ENCODE results near the gene C9orf40.

DNA sequence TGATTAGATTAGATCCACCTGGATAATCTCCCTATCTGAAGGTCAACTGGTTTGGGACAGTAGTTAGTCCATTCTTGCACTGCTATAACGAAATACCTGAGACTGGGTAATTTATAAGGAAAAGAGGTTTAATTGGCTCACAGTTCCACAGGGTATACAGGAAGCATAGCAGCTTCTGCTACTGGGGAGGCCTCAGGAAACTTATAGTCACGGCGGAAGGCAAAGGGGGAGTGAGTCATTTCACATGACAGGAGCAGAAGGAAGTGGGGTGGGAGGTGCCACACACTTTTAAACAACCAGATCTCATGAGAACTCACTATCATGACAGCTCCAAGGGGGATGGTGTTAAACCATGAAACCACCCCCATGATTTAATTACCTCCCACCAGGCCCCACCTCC, 9.9 kb downstream of the C9orf40 start:
- TF ChIP-seq, protein P1, sequence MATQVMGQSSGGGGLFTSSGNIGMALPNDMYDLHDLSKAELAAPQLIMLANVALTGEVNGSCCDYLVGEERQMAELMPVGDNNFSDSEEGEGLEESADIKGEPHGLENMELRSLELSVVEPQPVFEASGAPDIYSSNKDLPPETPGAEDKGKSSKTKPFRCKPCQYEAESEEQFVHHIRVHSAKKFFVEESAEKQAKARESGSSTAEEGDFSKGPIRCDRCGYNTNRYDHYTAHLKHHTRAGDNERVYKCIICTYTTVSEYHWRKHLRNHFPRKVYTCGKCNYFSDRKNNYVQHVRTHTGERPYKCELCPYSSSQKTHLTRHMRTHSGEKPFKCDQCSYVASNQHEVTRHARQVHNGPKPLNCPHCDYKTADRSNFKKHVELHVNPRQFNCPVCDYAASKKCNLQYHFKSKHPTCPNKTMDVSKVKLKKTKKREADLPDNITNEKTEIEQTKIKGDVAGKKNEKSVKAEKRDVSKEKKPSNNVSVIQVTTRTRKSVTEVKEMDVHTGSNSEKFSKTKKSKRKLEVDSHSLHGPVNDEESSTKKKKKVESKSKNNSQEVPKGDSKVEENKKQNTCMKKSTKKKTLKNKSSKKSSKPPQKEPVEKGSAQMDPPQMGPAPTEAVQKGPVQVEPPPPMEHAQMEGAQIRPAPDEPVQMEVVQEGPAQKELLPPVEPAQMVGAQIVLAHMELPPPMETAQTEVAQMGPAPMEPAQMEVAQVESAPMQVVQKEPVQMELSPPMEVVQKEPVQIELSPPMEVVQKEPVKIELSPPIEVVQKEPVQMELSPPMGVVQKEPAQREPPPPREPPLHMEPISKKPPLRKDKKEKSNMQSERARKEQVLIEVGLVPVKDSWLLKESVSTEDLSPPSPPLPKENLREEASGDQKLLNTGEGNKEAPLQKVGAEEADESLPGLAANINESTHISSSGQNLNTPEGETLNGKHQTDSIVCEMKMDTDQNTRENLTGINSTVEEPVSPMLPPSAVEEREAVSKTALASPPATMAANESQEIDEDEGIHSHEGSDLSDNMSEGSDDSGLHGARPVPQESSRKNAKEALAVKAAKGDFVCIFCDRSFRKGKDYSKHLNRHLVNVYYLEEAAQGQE (IDR thresholded peaks at IDR 0.05; ENCODE audit: low read depth): no peak
- no peak for TF ChIP-seq EZH2 (IDR thresholded peaks at IDR 0.05)
- no peak for TF ChIP-seq POLR2A (IDR thresholded peaks at IDR 0.05; ENCODE audit: borderline replicate concordance, extremely low read depth, insufficient read depth, insufficient read length)
- TF ChIP-seq, protein P2, sequence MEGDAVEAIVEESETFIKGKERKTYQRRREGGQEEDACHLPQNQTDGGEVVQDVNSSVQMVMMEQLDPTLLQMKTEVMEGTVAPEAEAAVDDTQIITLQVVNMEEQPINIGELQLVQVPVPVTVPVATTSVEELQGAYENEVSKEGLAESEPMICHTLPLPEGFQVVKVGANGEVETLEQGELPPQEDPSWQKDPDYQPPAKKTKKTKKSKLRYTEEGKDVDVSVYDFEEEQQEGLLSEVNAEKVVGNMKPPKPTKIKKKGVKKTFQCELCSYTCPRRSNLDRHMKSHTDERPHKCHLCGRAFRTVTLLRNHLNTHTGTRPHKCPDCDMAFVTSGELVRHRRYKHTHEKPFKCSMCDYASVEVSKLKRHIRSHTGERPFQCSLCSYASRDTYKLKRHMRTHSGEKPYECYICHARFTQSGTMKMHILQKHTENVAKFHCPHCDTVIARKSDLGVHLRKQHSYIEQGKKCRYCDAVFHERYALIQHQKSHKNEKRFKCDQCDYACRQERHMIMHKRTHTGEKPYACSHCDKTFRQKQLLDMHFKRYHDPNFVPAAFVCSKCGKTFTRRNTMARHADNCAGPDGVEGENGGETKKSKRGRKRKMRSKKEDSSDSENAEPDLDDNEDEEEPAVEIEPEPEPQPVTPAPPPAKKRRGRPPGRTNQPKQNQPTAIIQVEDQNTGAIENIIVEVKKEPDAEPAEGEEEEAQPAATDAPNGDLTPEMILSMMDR (IDR thresholded peaks at IDR 0.05 in 2 of 3, conservative IDR thresholded peaks at IDR 0.05 in 1 of 3; ENCODE audit: borderline replicate concordance in 1 of 3, insufficient read depth in 1 of 3, low read depth in 2 of 3, low read length in 2 of 3): no peak
- no peak for TF ChIP-seq JUND (IDR thresholded peaks at IDR 0.05)
- no peak for TF ChIP-seq ZNF274 (IDR thresholded peaks at IDR 0.05; ENCODE audit: low read depth, low read length)
- TF ChIP-seq EGR1 (IDR thresholded peaks at IDR 0.05; ENCODE audit: low read depth): no peak
- no peak for TF ChIP-seq POLR2AphosphoS5 (IDR thresholded peaks at IDR 0.05; ENCODE audit: low read depth, low read length)
- TF ChIP-seq CEBPB (IDR thresholded peaks at IDR 0.05; ENCODE audit: low read depth): no peak
- TF ChIP-seq SP1 (IDR thresholded peaks at IDR 0.05; ENCODE audit: low read depth): no peak
- TF ChIP-seq, protein P3, sequence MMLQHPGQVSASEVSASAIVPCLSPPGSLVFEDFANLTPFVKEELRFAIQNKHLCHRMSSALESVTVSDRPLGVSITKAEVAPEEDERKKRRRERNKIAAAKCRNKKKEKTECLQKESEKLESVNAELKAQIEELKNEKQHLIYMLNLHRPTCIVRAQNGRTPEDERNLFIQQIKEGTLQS (IDR thresholded peaks at IDR 0.05): no peak

Measured in HCT116 (cell line).